Activated T-helper 1 cell treated with anti-CD3 and anti-CD28 coated beads, Interleukin-12 subunit alpha, Interleukin-12 subunit beta, Interleukin-2, Interleukin-4 antibody, amounts not matched to agents 30 ng/mL and 10 ng/mL and 1 ng/mL, durations not matched to agents 14 hours and 24 hours and 36 hours (primary cell): ENCODE data around the gene TTN. TPM values are rescaled to one million over a fixed set of nuclear protein-coding genes. Genes with fewer than 3 reads are reported as not detected.

ENCODE experiments used
- DNase-seq: peaks from one replicate; pipeline ENCODE4 v3.0.0; 2021; ENCODE audit warnings: low spot score
- H3K27ac Mint-ChIP-seq: one replicate; pipeline ENCODE4 v1.8.0; 2021; ENCODE audit warnings: mild to moderate bottlenecking, mixed read lengths
- H3K27me3 Mint-ChIP-seq: one replicate; pipeline ENCODE4 v1.8.0; 2022; ENCODE audit warnings: mild to moderate bottlenecking, moderate library complexity, mixed read lengths; ENCODE audit not compliant: insufficient read depth
- H3K36me3 Mint-ChIP-seq: one replicate; pipeline ENCODE4 v1.8.0; 2021; ENCODE audit warnings: low read depth, mixed read lengths
- H3K4me1 Mint-ChIP-seq: one replicate; pipeline ENCODE4 v1.8.0; 2021; ENCODE audit warnings: low read depth, mixed read lengths
- H3K4me3 Mint-ChIP-seq: one replicate; pipeline ENCODE4 v1.8.0; 2021; ENCODE audit warnings: mild to moderate bottlenecking, moderate library complexity, mixed read lengths
- H3K9me3 Mint-ChIP-seq: one replicate; pipeline ENCODE4 v1.8.0; 2021; ENCODE audit warnings: mixed read lengths
- intact Hi-C: fragments of 100-400 bp; cut with micrococcal nuclease; formaldehyde crosslinking; loops from one replicate; pipeline ENCODE4 v1.15.1; 2024
- total RNA-seq: library from RNA; stranded (reverse); gene quantifications from 2 replicates; pipeline ENCODE4 v1.2.3, GENCODE V29; 2022

The TTN gene
- total RNA-seq, result 1.7 TPM in 2 replicates

DNA sequence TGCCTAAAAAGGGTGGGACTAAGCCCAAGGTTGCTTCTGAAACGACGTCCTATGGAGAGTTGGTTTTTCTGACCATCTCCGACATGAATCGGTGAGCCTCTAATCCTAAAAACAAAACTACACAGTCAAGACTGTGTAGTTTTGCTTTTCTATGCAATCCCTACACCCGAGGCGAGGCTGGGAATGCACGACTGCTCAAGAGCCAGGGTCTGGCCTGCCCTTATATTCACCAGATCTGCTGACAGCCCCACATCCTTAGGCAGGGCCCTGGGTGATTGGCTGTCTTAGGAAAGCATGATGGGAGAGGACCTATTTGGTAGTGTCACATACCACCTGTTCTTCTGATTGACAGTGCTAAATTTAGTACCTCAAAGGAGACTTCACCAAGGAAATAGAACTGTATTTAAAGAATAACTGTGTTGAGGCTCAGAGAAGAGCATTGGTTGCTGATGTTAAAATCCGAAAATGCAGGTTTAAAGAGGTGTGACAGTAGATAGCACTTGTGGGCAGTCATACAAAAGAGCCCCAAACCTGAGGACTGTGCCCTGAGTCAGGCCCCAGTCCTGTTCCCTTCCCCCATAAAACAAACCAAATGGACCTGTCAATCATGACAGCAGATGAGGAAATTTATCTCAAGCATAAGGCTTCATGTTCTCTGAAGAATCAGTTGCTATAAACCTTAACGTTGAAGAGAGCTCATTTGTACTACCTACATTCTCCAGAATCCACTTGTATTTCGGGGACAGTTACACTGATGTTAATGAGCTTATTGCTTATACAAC lies at the start of gene TTN:
Gene TTN, minus strand, starts transcription at position 197 of the 782 bp plus-strand sequence. CDS start 2,781 bp downstream, outside the sequence.
- H3K9me3 Mint-ChIP-seq, result no peaks in the 10 kb centered on the region
- no peaks in the 10 kb centered on the region for H3K36me3 Mint-ChIP-seq
- intact Hi-C loops, result no loop called here
- no peaks in the 10 kb centered on the region for H3K4me1 Mint-ChIP-seq
- H3K4me3 Mint-ChIP-seq, result no peak within 1 kb of the TSS
- H3K27ac Mint-ChIP-seq, result no peak within 1 kb of the TSS
- H3K27me3 Mint-ChIP-seq, result no peaks in the 10 kb centered on the region
- DNase-seq, result no peak

DNA sequence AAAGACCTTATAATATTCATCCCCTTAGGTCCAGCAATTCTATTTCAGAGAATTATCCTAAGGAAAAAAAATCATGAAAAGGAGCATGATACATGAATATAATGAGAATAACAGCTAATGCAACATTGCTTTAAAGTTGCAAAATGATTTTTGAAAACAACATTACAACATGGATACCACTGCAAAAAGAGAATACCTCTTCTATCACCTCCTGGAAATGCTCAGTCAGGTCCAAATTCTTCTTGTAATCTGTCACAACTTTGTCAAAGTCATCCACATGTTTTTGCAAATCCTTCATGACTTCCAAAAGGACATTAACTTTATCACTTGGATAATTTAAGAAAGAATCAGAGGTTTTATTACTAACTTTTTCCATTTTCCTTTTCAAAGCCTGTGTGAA lies 47.9 kb upstream of the TTN start:
- no peak for DNase-seq
- Mint-ChIP-seq H3K27me3 (peaks cover 4% of the 10 kb centered on the region), H3K4me1 (no peaks in the 10 kb centered on the region), H3K4me3 (no peak overlapping the region), H3K9me3 (no peaks in the 10 kb centered on the region), H3K36me3 (no peaks in the 10 kb centered on the region), H3K27ac (no peak overlapping the region)
- intact Hi-C loops, result no loop called here

DNA sequence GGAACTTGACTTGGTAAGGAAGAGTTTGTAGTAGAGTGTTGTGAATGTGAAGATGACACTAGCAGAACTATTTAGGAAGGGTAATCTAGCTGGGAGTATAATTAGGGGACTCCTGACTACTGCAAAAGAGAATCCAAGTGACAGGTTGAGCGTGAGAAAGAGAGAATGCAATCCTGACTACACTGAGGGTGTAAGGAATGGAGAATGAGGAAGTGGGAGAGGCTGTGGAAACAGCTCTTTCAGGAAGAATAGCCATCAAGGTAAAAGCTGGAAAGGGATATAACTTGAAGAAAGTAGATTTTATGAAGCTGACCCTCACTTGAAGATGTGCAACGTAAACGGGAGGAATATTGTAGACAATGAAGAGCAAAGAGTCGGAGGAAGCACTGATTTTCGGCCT lies 41.1 kb upstream of the TTN start:
- H3K4me1 Mint-ChIP-seq, result no peaks in the 10 kb centered on the region
- intact Hi-C loops, result no loop called here
- peaks cover 2% of the 10 kb centered on the region for H3K27me3 Mint-ChIP-seq
- H3K27ac Mint-ChIP-seq, result no peak overlapping the region
- no peaks in the 10 kb centered on the region for H3K36me3 Mint-ChIP-seq
- DNase-seq, result no peak
- H3K9me3 Mint-ChIP-seq, result no peaks in the 10 kb centered on the region
- H3K4me3 Mint-ChIP-seq, result no peak overlapping the region

DNA sequence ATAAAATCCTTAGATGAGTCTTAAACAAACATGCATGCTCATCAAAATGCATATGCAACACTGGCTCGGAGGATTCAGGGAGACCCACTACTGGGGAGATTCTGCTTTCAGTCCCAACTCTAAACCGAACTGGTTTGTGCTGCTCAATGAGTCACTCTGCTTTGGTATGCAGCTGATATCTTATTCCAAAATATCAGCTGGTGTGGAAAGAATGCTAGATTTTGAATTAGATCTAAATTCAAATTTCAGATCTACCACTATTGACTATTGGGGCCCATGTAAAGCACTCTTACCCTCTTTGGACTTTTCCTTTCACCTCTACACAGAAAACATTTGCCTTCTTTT lies 39.2 kb upstream of the TTN start:
- no peak for DNase-seq
- intact Hi-C loops, result no loop called here
- H3K4me1 Mint-ChIP-seq, result no peaks in the 10 kb centered on the region
- no peak overlapping the region for H3K27ac Mint-ChIP-seq
- H3K9me3 Mint-ChIP-seq, result no peaks in the 10 kb centered on the region
- H3K36me3 Mint-ChIP-seq, result no peaks in the 10 kb centered on the region
- peaks cover 2% of the 10 kb centered on the region for H3K27me3 Mint-ChIP-seq
- no peak overlapping the region for H3K4me3 Mint-ChIP-seq

DNA sequence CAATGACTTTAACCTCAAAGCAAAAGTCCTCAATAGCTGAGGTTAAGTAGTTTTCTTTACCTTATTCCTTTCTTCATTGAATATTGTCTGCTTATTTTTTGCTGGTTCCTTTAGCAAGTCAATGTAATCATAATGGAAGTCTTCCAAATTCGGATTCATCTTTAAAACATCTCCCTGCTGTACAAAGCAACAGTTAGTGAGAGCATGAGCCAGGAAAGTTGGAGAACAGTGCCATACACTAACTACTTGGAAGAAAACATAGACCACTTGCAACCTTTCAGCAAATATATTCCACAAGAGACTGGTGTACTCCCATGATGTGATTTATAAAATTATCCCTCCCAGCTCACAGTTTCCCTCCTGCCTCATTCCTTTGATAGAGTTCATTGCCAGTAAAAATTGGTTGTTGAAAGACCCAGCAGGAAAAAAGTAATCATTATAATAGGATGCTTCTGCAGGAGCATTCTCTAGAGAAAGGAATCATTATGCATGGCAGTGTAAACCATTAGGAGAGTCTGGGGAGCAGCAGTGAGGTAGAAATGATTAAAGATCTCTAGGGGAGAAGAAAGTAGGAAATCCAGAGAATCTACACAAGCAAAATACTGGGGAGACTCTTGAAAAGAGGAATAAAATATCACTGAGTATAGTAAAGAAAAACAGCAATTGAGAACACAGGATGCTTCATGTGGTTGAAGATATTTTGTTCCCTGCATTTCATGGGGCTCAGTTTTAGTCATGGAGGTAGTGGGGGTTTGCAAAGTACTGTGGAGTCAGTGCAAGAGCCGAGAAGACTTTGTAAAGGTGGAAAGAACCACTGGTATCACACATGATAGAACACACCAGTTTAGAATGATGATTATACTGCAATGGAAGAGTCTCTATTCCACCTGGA lies 38.6 kb upstream of the TTN start:
- Mint-ChIP-seq H3K36me3 (no peaks in the 10 kb centered on the region), H3K27me3 (peaks cover 2% of the 10 kb centered on the region), H3K4me3 (no peak overlapping the region), H3K4me1 (no peaks in the 10 kb centered on the region), H3K9me3 (no peaks in the 10 kb centered on the region), H3K27ac (no peak overlapping the region)
- intact Hi-C loops, result no loop called here
- no peak for DNase-seq

DNA sequence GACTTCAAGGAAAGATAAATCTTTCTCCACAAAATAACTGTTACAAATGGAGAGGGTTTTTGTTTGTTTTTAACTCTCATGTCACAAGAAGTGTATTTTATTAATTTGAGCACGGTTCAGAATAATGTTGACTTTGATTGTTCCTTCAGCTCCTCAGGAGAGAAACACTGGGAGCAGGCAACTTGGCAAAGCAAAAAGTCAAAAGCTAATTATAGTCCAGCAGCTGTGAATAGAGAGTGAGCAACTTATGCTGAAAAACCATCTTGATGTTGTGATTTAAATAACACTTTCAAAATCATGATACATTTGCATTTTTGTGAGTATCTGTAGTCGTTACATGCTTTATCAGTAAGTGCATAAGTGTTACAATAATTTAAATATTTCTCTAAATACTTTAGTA lies 37.5 kb upstream of the TTN start:
- intact Hi-C loops, result no loop called here
- no peaks in the 10 kb centered on the region for H3K36me3 Mint-ChIP-seq
- no peak overlapping the region for H3K4me3 Mint-ChIP-seq

DNA sequence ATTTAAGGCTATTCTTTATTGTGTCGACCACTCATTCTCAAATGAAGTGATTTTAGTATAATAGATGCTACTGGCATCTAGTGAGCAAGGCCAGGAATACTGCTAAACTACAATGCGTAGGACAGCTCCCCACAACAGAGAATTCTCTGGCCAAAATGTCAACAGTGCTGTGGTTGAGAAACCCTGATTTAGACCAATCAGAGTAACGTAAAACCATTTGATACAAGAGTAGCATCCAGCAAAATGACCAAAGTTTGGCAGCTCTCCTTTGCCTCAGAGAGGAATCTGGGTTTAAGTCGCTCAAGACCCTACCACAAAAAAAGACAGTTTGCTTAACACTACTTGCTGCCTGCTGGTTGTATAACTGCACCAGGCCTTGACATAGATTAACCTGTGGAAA lies 37.0 kb upstream of the TTN start:
- no peak overlapping the region for H3K27ac Mint-ChIP-seq
- peaks cover 2% of the 10 kb centered on the region for H3K27me3 Mint-ChIP-seq
- no peaks in the 10 kb centered on the region for H3K9me3 Mint-ChIP-seq
- H3K36me3 Mint-ChIP-seq, result no peaks in the 10 kb centered on the region
- intact Hi-C loops, result no loop called here
- H3K4me1 Mint-ChIP-seq, result no peaks in the 10 kb centered on the region
- no peak for DNase-seq
- no peak overlapping the region for H3K4me3 Mint-ChIP-seq

More for the DNA sequence above, 37.5 kb upstream of the TTN start:
- Mint-ChIP-seq H3K27me3 (peaks cover 2% of the 10 kb centered on the region), H3K9me3 (no peaks in the 10 kb centered on the region), H3K4me1 (no peaks in the 10 kb centered on the region), H3K27ac (no peak overlapping the region)
- no peak for DNase-seq

DNA sequence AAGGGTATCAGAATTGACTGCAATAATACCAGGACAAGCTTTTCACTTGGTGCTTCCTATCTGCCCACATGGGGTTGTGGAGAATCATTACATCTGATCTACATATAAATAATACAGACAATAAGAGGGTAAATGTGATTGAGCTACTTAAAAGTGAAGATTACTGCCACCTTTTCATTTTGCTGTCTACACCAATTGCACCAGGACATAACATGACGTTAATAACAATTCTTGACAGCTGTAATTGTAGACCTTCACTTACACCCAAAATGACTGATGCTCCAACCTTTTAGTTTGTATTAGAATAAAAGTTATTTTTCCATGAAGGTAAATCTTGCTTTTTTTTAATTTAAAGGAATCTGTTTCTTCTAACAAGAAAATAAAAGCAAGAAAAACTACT lies 36.5 kb upstream of the TTN start:
- H3K4me3 Mint-ChIP-seq, result no peak overlapping the region
- DNase-seq, result no peak
- no peaks in the 10 kb centered on the region for H3K4me1 Mint-ChIP-seq
- intact Hi-C loops, result no loop called here
- no peak overlapping the region for H3K27ac Mint-ChIP-seq
- H3K9me3 Mint-ChIP-seq, result no peaks in the 10 kb centered on the region
- H3K27me3 Mint-ChIP-seq, result peaks cover 2% of the 10 kb centered on the region
- H3K36me3 Mint-ChIP-seq, result no peaks in the 10 kb centered on the region

DNA sequence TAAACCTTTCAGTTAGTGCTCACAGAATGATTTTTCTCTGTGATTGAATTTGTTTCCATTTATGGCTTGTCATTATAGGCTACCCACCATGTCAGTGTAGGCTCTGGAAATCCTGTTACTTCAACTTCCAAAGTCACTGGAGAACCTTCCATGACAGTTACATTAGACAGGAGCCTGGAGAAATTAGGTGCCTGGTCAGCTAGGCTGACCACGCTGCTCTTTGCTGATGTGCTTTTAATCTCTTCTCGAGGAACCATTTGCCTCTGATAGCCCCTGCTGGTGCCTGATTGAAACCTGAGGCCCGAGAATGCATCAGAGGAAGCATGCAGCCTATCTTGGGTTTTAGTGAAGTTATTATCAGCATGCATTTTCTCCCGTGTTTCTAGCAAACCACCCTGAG lies 29.6 kb upstream of the TTN start:
- no peaks in the 10 kb centered on the region for H3K27me3 Mint-ChIP-seq
- DNase-seq, result no peak
- H3K4me1 Mint-ChIP-seq, result no peaks in the 10 kb centered on the region
- intact Hi-C loops, result no loop called here
- H3K9me3 Mint-ChIP-seq, result no peaks in the 10 kb centered on the region
- H3K4me3 Mint-ChIP-seq, result no peak overlapping the region
- no peak overlapping the region for H3K27ac Mint-ChIP-seq
- no peaks in the 10 kb centered on the region for H3K36me3 Mint-ChIP-seq

DNA sequence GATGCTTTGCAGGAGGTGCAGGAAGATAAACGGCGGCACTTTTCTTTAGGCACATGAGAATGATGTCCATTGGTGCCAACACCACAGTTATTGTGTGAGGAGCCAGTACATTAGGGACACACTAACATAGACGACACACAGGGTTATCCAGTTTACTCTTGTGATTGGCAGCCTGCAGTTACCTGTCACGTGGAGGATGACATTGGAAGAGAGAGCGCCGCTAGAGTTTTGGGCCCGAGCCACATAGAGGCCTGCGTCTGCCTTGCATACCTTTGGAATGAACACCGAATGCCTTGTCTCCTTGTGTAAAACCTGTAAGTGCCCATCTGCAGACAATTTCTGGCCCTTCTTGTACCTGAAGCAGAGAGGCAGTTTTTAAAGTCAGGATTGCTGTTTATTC lies 26.9 kb upstream of the TTN start:
- H3K27ac Mint-ChIP-seq, result no peak overlapping the region
- H3K4me3 Mint-ChIP-seq, result no peak overlapping the region
- no peaks in the 10 kb centered on the region for H3K36me3 Mint-ChIP-seq
- no peak for DNase-seq
- H3K27me3 Mint-ChIP-seq, result no peaks in the 10 kb centered on the region
- H3K9me3 Mint-ChIP-seq, result no peaks in the 10 kb centered on the region
- intact Hi-C loops, result no loop called here
- peaks cover 3% of the 10 kb centered on the region for H3K4me1 Mint-ChIP-seq

DNA sequence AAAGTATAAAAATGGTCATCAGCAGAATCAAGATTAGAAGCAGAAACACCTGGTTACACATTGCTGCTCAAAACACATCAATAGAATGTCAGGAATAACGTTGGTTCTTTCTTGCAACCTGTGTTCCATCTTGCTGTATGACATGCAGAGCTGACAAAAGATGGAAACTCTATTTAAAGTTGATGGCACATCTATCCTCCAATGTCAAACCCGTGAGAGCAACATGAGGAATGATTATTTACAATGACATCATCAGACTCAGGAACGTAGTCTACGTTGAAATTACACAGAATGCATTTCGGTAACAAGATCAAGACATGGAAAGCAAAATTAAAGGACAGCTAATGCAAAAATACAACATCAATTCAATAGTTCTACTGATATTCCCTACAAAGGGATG lies 26.2 kb upstream of the TTN start:
- peaks cover 6% of the 10 kb centered on the region for H3K4me1 Mint-ChIP-seq
- H3K36me3 Mint-ChIP-seq, result no peaks in the 10 kb centered on the region
- H3K27me3 Mint-ChIP-seq, result no peaks in the 10 kb centered on the region
- intact Hi-C loops, result no loop called here
- H3K9me3 Mint-ChIP-seq, result no peaks in the 10 kb centered on the region
- DNase-seq, result no peak
- no peak overlapping the region for H3K27ac Mint-ChIP-seq
- no peak overlapping the region for H3K4me3 Mint-ChIP-seq

DNA sequence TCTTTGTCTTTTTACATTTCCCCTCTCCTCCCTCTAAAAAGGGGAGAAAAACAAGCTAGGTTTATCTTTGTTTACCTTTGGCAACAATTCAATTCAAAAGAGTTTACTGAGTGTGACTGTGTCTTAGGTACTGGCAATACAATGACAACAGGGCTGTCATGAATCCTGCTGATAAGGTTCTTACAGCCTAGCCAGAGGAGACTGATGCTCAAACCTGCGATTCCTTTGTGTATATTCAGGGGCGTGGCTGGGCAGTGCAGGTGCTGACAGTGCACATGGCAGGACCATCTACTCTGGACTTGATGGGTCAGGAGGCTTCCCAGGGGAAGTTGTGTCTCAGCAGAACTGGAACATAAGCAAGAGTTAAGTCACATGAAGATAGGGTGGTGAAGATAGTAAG lies 23.2 kb upstream of the TTN start:
- intact Hi-C loops, result no loop called here
- no peak for DNase-seq
- H3K9me3 Mint-ChIP-seq, result no peaks in the 10 kb centered on the region
- no peak overlapping the region for H3K27ac Mint-ChIP-seq
- H3K27me3 Mint-ChIP-seq, result no peaks in the 10 kb centered on the region
- no peak overlapping the region for H3K4me3 Mint-ChIP-seq
- peaks cover 6% of the 10 kb centered on the region for H3K4me1 Mint-ChIP-seq
- H3K36me3 Mint-ChIP-seq, result no peaks in the 10 kb centered on the region

DNA sequence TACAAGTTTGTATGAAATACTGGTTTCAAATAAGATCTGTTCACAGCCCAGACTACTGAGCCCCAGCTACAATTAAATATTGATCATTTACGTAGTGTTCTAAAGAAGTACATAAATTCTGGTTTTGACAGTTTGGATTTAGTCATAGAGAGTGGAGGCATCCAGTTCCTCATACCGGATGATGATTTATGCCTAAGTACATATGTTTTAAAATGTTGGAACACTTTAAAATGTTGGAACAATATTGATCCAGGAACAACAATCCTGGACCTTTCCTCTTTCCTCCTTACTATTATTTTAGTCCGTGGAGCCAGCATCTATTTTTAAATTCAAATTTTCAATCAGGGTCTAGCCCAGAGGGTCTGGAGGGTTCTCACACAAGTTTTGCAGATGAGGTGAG lies 22.8 kb upstream of the TTN start:
- no peak overlapping the region for H3K4me3 Mint-ChIP-seq
- intact Hi-C loops, result no loop called here
- no peaks in the 10 kb centered on the region for H3K27me3 Mint-ChIP-seq
- peaks cover 6% of the 10 kb centered on the region for H3K4me1 Mint-ChIP-seq
- no peaks in the 10 kb centered on the region for H3K36me3 Mint-ChIP-seq
- no peak overlapping the region for H3K27ac Mint-ChIP-seq
- DNase-seq, result no peak
- H3K9me3 Mint-ChIP-seq, result no peaks in the 10 kb centered on the region
